Endothelial cell of umbilical vein (primary cell): Measurements from ENCODE around the gene NINJ2. TPM values are rescaled to one million over a fixed set of nuclear protein-coding genes. Genes with fewer than 3 reads are reported as not detected.

Experiments
- BruUV-seq: library from RNA; stranded (reverse); fragments of 400-500 nt; replicated peaks from 2 replicates; lab custom pipeline; 2021; lab: Mats Ljungman, UMichigan
- CTCF ChIA-PET: fragments of 300-600, 350-600 bp; sonication (Branson Sonifier 250); formaldehyde crosslinking; loops from one replicate; lab custom pipeline; 2021; ENCODE audit warnings: antibody characterized with exemption, inconsistent platforms; lab: Charles Lee
- POLR2A ChIA-PET: fragments of 300-600, 350-600 bp; sonication (Branson Sonifier 250); formaldehyde crosslinking; loops from one replicate; lab custom pipeline; 2021; ENCODE audit warnings: antibody characterized with exemption, inconsistent platforms; lab: Charles Lee
- DNase-seq: peaks from one replicate; pipeline ENCODE4 v3.0.0-alpha.2; 2011; ENCODE audit warnings: low read depth, low spot score
- FAIRE-seq: peaks from 2 replicates; lab custom pipeline; 2011; peaks lifted over from hg19 to GRCh38; lab: Jason Lieb, UNC
- H2AFZ ChIP-seq: 2 replicates; pipeline ENCODE4 v1.6.0; 2012; ENCODE audit warnings: low read depth, low read length, control low read depth, inconsistent platforms
- H3K27ac ChIP-seq: 2 replicates; pipeline ENCODE4 v1.5.1; 2011; ENCODE audit warnings: low read depth, mild to moderate bottlenecking, control low read depth, low read length, moderate library complexity; ENCODE audit not compliant: insufficient read depth
- H3K27me3 ChIP-seq, 2 experiments: 2 replicates each; pipeline versions ENCODE4 v1.6.0 to v1.6.1; 2011; ENCODE audit warnings: low read length in 2 of 2, mixed read lengths in 1 of 2; ENCODE audit not compliant: control insufficient read depth in 2 of 2, insufficient read depth in 2 of 2
- H3K36me3 ChIP-seq, 2 experiments: 2 replicates in 1 of 2; 3 replicates in 1 of 2; pipeline ENCODE4 v1.5.1; 2011; ENCODE audit warnings: low read length in 2 of 2, mild to moderate bottlenecking in 1 of 2, moderate library complexity in 1 of 2; ENCODE audit not compliant: control insufficient read depth in 2 of 2, insufficient read depth in 2 of 2; ENCODE audit errors: extremely low read depth in 1 of 2
- H3K4me1 ChIP-seq: 3 replicates; pipeline ENCODE4 v1.5.1; 2011; ENCODE audit warnings: mild to moderate bottlenecking, low read length; ENCODE audit not compliant: control insufficient read depth, insufficient read depth; ENCODE audit errors: extremely low read depth
- H3K4me2 ChIP-seq: 2 replicates; pipeline ENCODE4 v1.6.1; 2011; ENCODE audit warnings: low read length, control low read depth, mixed read lengths; ENCODE audit not compliant: insufficient read depth
- H3K4me3 ChIP-seq, 3 experiments: fragments of 200-600 bp in 1 of 3; sonication (generic), shearing (Covaris generic) in 1 of 3; replicated peaks in 1 of 3; 2 replicates each; pipeline ENCODE4 v1.5.1; 2011 to 2016; ENCODE audit warnings: control low read depth in 3 of 3, low read length in 3 of 3, mild to moderate bottlenecking in 2 of 3, inconsistent platforms in 1 of 3, low read depth in 1 of 3, moderate library complexity in 1 of 3; ENCODE audit not compliant: insufficient read depth in 1 of 3
- H3K79me2 ChIP-seq: 2 replicates; pipeline ENCODE4 v1.6.0; 2012; ENCODE audit warnings: low read length, inconsistent platforms; ENCODE audit not compliant: control insufficient read depth, insufficient read depth
- H3K9ac ChIP-seq: replicated peaks from 2 replicates; pipeline ENCODE3; 2011; ENCODE audit warnings: low read length, control low read depth; ENCODE audit not compliant: insufficient read depth; ENCODE audit errors: extremely low read depth
- H3K9me1 ChIP-seq: replicated peaks from 3 replicates; pipeline ENCODE4 v1.6.0; 2011; ENCODE audit warnings: mild to moderate bottlenecking, low read length; ENCODE audit not compliant: control insufficient read depth, insufficient read depth; ENCODE audit errors: extremely low read depth
- H3K9me3 ChIP-seq: replicated peaks from 2 replicates; pipeline ENCODE4 v1.5.1; 2012; ENCODE audit warnings: low read length, inconsistent platforms; ENCODE audit not compliant: control insufficient read depth, insufficient read depth
- H4K20me1 ChIP-seq: replicated peaks from 2 replicates; pipeline ENCODE3; 2011; ENCODE audit warnings: mild to moderate bottlenecking, low read length; ENCODE audit not compliant: control insufficient read depth, insufficient read depth; ENCODE audit errors: extremely low read depth
- CTCF ChIP-seq, 2 donors: IDR thresholded peaks; 1 replicate in 1 of 2; 2 replicates in 1 of 2; pipeline ENCODE4 v1.5.1; 2011; ENCODE audit warnings: low read length in 2 of 2, mild to moderate bottlenecking in 2 of 2, moderate library complexity in 2 of 2, control low read depth in 1 of 2, inconsistent platforms in 1 of 2, low read depth in 1 of 2; ENCODE audit not compliant: insufficient read depth in 1 of 2; ENCODE audit errors: extremely low read depth in 1 of 2
- FOS ChIP-seq: IDR thresholded peaks from 2 replicates; pipeline ENCODE4 v1.6.1; 2011; ENCODE audit warnings: mild to moderate bottlenecking, low read length, moderate library complexity, borderline replicate concordance; ENCODE audit not compliant: insufficient read depth
- JUN ChIP-seq: IDR thresholded peaks from 2 replicates; pipeline ENCODE4 v1.6.1; 2011; ENCODE audit warnings: borderline replicate concordance, low read depth; ENCODE audit not compliant: insufficient read length, insufficient read depth
- MAX ChIP-seq: IDR thresholded peaks from 2 replicates; pipeline ENCODE4 v1.6.1; 2011; ENCODE audit not compliant: insufficient read depth, insufficient read length
- MYC ChIP-seq: IDR thresholded peaks from one replicate; pipeline ENCODE4 v1.6.1; 2011; ENCODE audit warnings: mild to moderate bottlenecking, low read depth, low read length
- POLR2A ChIP-seq: IDR thresholded peaks from 2 replicates; pipeline ENCODE4 v1.6.1; 2012; ENCODE audit warnings: low read depth, mild to moderate bottlenecking, control low read depth, low read length
- POLR2AphosphoS5 ChIP-seq: IDR thresholded peaks from 2 replicates; pipeline ENCODE4 v1.6.1; 2012; ENCODE audit warnings: low read depth, mild to moderate bottlenecking, control low read depth, low read length, moderate library complexity; ENCODE audit not compliant: insufficient read depth
- dilution Hi-C: fragments of 300-500 bp; cut with MboI; formaldehyde crosslinking; loops from one replicate; pipeline ENCODE4 v1.15.0; 2019; ENCODE audit warnings: low sequenced_read_pairs; ENCODE audit not compliant: extremely low pct_ligation_motif_present
- intact Hi-C: fragments of 100-400 bp; cut with micrococcal nuclease; formaldehyde crosslinking; loops from one replicate; pipeline ENCODE4 v1.10.0; 2022
- polyA plus RNA-seq, 4 experiments: library from polyadenylated mRNA; depleted of rRNA in 3 of 4; stranded (reverse) in 3 of 4; unstranded in 1 of 4; fragments of >200 nt; gene quantifications; 2 replicates each; pipeline versions ENCODE4 v1.2.1 to v1.2.3, GENCODE V29; 2011 to 2012; ENCODE audit warnings: missing spikeins in 1 of 4
- total RNA-seq: library from RNA; stranded (reverse); gene quantifications from 2 replicates; pipeline ENCODE4 v1.2.3, GENCODE V29; 2021

Gene NINJ2
- total and polyA plus RNA-seq, 2 donors (not counting 3 experiments of a cell fraction or from before 2014, with no cell fraction given) = 0.75 to 4.4 TPM

GRCh38 chr12:570435-570920 lies 92.8 kb downstream of the NINJ2 start:
- peak overlapping the region; percentile 65 for H3K9ac ChIP-seq
- no peaks in the 10 kb centered on the region for H3K36me3 ChIP-seq
- intact Hi-C loops = loop anchor here (1.0 to 5.0 kb wide), 7 partner anchors 72 to 1012 kb away; partner anchors contain the start of gene RAD52
- H4K20me1 ChIP-seq = no peaks in the 10 kb centered on the region
- peak; percentile 83 for TF ChIP-seq FOS
- no peak for TF ChIP-seq MYC
- TF ChIP-seq POLR2A = peak; percentile 58
- no peak for TF ChIP-seq JUN
- TF ChIP-seq CTCF (IDR thresholded peaks at IDR 0.05; ENCODE audit: extremely low read depth in 1 of 2, insufficient read depth in 1 of 2, low read depth in 1 of 2, low read length in 2 of 2) = no peak
- TF ChIP-seq MAX = no peak
- TF ChIP-seq POLR2AphosphoS5 = no peak
- dilution Hi-C loops = no loop called here
- BruUV-seq = TSS peak; percentile 36
- no peaks in the 10 kb centered on the region for H3K9me1 ChIP-seq
- peak; percentile 88 for FAIRE-seq
- H3K9me3 ChIP-seq = no peaks in the 10 kb centered on the region
- H3K4me1 ChIP-seq = peaks cover 23% of the 10 kb centered on the region
- H3K27me3 ChIP-seq = peaks cover 2 to 3% of the 10 kb centered on the region in 2 experiments
- peak overlapping the region; percentile 92 for H2AFZ ChIP-seq
- peak; percentile 72 for DNase-seq
- peak overlapping the region; percentile 88 for H3K4me2 ChIP-seq
- peak overlapping the region; percentile 77 for H3K27ac ChIP-seq
- ChIA-PET CTCF (interaction anchor here (0.7 to 7.8 kb wide), 26 partner anchors 8 to 1031 kb away, joined by 3 to 150 read pairs (median 4); partner anchors contain the start of genes RAD52 and WNK1), POLR2A (interaction anchor here (0.6 to 1.6 kb wide), 4 partner anchors 181 to 379 kb away, joined by 4 to 5 read pairs (median 4); partner anchors contain the start of gene RAD52)
- no peaks in the 10 kb centered on the region for H3K79me2 ChIP-seq
- H3K4me3 ChIP-seq = peak overlapping the region; percentile 36 to 81 (median 67)
